Parathyroid adenoma (tissue), 2 donors: ENCODE data around the gene DCAF5.
A peak's percentile ranks its signal among the peaks of the same experiment; 100 is the strongest.

Source experiments
- H2AFZ ChIP-seq: fragments of 300-600 bp; sonication (generic); one replicate; pipeline ENCODE4 v1.7.0; 2017; ENCODE audit warnings: antibody characterized with exemption, mild to moderate bottlenecking
- H3K27ac ChIP-seq: fragments of 300-600 bp; sonication (generic); one replicate; pipeline ENCODE4 v1.7.0; 2017
- H3K27me3 ChIP-seq: fragments of 300-600 bp; sonication (generic); one replicate; pipeline ENCODE4 v1.7.0; 2017; ENCODE audit warnings: low read length; ENCODE audit not compliant: control insufficient read depth, insufficient read depth
- H3K36me3 ChIP-seq: fragments of 300-600 bp; sonication (generic); one replicate; pipeline ENCODE4 v1.7.0; 2017; ENCODE audit warnings: low read length; ENCODE audit not compliant: control insufficient read depth, insufficient read depth
- H3K4me1 ChIP-seq: fragments of 300-600 bp; sonication (generic); one replicate; pipeline ENCODE4 v1.7.0; 2017; ENCODE audit warnings: control low read depth
- H3K4me2 ChIP-seq: fragments of 300-600 bp; sonication (generic); one replicate; pipeline ENCODE4 v1.7.0; 2017; ENCODE audit warnings: low read length
- H3K4me3 ChIP-seq: fragments of 300-600 bp; sonication (generic); one replicate; pipeline ENCODE4 v1.7.0; 2017; ENCODE audit warnings: low read depth, low read length
- H3K79me2 ChIP-seq: fragments of 300-600 bp; sonication (generic); one replicate; pipeline ENCODE4 v1.7.0; 2017; ENCODE audit warnings: control low read depth
- H3K9ac ChIP-seq: fragments of 300-600 bp; sonication (generic); one replicate; pipeline ENCODE4 v1.7.0; 2017; ENCODE audit warnings: mild to moderate bottlenecking
- H3K9me3 ChIP-seq: fragments of 300-600 bp; sonication (generic); one replicate; pipeline ENCODE4 v1.7.0; 2017; ENCODE audit warnings: low read length; ENCODE audit not compliant: control insufficient read depth
- CTCF ChIP-seq: fragments of 300-600 bp; sonication (generic); IDR thresholded peaks from one replicate; pipeline ENCODE4 v1.7.0; 2017; ENCODE audit warnings: antibody characterized with exemption, mild to moderate bottlenecking
- donor health status: primary hyperparathyroidism.

DCAF5 gene

DNA sequence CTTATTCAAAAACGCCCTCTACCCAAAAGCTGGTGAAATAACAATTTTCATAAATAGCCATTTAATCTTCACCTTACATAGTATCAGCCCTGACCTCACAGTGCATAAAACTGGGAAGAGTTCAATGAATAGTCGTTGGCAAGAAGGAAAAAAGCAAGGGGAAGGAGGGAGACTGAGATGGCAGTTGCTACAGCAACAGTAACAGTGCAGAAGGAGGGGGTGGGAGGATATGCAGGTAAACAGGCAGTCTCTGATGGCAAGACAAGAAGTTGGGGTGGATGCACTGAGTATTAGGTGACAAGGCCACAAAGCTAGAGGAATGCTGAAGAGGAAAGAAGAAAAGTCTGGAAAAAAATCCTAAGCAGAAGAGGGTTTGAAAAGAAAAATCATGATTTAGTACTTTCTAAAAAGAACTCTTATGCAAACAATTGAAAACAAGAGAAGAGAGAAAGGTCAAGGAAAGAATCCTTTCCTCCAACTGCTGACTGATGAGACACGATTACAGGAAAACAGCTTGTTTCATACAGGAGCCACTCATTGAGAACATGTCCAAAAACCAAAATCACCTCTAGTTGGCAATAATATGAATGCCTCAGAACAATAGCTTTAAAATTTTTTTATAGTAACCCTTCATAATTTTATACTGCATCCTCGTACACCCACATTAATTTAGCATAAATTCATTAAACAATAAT is 56.0 kb downstream of the DCAF5 start:
- H3K36me3 ChIP-seq: no peaks in the 10 kb centered on the region
- peaks cover 11% of the 10 kb centered on the region for H3K4me1 ChIP-seq
- H3K27me3 ChIP-seq: no peaks in the 10 kb centered on the region
- no peak overlapping the region for H3K4me2 ChIP-seq
- H2AFZ ChIP-seq: no peak overlapping the region
- TF ChIP-seq CTCF: no peak
- H3K9ac ChIP-seq: no peak overlapping the region
- no peak overlapping the region for H3K4me3 ChIP-seq
- H3K79me2 ChIP-seq: peaks cover 24% of the 10 kb centered on the region
- peak overlapping the region; percentile 25 for H3K27ac ChIP-seq
- H3K9me3 ChIP-seq: no peaks in the 10 kb centered on the region

GRCh38 chr14:69096246-69096645 is 56.7 kb downstream of the DCAF5 start:
- Histone ChIP-seq H2AFZ (no peak overlapping the region), H3K4me3 (no peak overlapping the region), H3K79me2 (peaks cover 24% of the 10 kb centered on the region), H3K27me3 (no peaks in the 10 kb centered on the region), H3K27ac (no peak overlapping the region), H3K4me2 (no peak overlapping the region), H3K9ac (no peak overlapping the region), H3K36me3 (no peaks in the 10 kb centered on the region), H3K9me3 (no peaks in the 10 kb centered on the region), H3K4me1 (peaks cover 9% of the 10 kb centered on the region)
- no peak for TF ChIP-seq CTCF

GRCh38 chr14:69094481-69094880 is 58.4 kb downstream of the DCAF5 start:
- H2AFZ ChIP-seq: no peak overlapping the region
- H3K9me3 ChIP-seq: no peaks in the 10 kb centered on the region
- no peak overlapping the region for H3K27ac ChIP-seq
- H3K36me3 ChIP-seq: no peaks in the 10 kb centered on the region
- no peaks in the 10 kb centered on the region for H3K27me3 ChIP-seq
- peaks cover 8% of the 10 kb centered on the region for H3K4me1 ChIP-seq
- H3K9ac ChIP-seq: no peak overlapping the region
- H3K4me3 ChIP-seq: no peak overlapping the region
- TF ChIP-seq CTCF: no peak
- H3K79me2 ChIP-seq: peaks cover 19% of the 10 kb centered on the region
- no peak overlapping the region for H3K4me2 ChIP-seq

GRCh38 chr14:69093631-69094421 is 59.1 kb downstream of the DCAF5 start:
- Histone ChIP-seq H2AFZ (no peak overlapping the region), H3K36me3 (no peaks in the 10 kb centered on the region), H3K9ac (no peak overlapping the region), H3K27me3 (no peaks in the 10 kb centered on the region), H3K9me3 (no peaks in the 10 kb centered on the region), H3K79me2 (peaks cover 15% of the 10 kb centered on the region), H3K4me1 (peaks cover 4% of the 10 kb centered on the region), H3K27ac (no peak overlapping the region), H3K4me2 (no peak overlapping the region), H3K4me3 (no peak overlapping the region)
- no peak for TF ChIP-seq CTCF
